ENCODE results near the gene FNDC11. TPM values are rescaled to one million over a fixed set of nuclear protein-coding genes. Genes with fewer than 3 reads are reported as not detected.

FNDC11 gene
- total and polyA plus RNA-seq, 3 experiments from 2014 or later = 0.13 to 0.26 TPM; not detected in 1

- H3K4me3 Mint-ChIP-seq = no peak overlapping the region
- ChIA-PET CTCF (no interaction called here), POLR2A (no interaction called here)
- Histone ChIP-seq H3K4me1 (ENCODE audit: insufficient read depth, low read length) (peaks cover 15% of the 10 kb centered on the region), H3K27me3 (ENCODE audit: insufficient read depth, low read length, poor library complexity, severe bottlenecking) (no peaks in the 10 kb centered on the region), H3K4me3 (ENCODE audit: low read length) (no peak overlapping the region), H3K9me3 (ENCODE audit: low read length) (no peaks in the 10 kb centered on the region), H3K36me3 (ENCODE audit: insufficient read depth, low read length) (no peaks in the 10 kb centered on the region), H3K27ac (ENCODE audit: low read depth, low read length) (no peak overlapping the region)
- peaks cover 0 to 30% (median 2%) of the 10 kb centered on the region in 3 donors for H3K36me3 Mint-ChIP-seq
- DNase-seq = no peak
- no peaks in the 10 kb centered on the region for H3K27me3 Mint-ChIP-seq
- peaks cover 9 to 16% (median 11%) of the 10 kb centered on the region in 3 donors for H3K4me1 Mint-ChIP-seq
- H3K9me3 Mint-ChIP-seq = no peaks in the 10 kb centered on the region
- no peak overlapping the region for H3K27ac Mint-ChIP-seq
Measured at GRCh38 chr20:63563225-63563935, 9.4 kb downstream of the FNDC11 start.

- no peak overlapping the region for H3K27ac Mint-ChIP-seq
- H3K36me3 ChIP-seq (ENCODE audit: insufficient read depth, low read length) = no peaks in the 10 kb centered on the region
- H3K27ac ChIP-seq (ENCODE audit: low read depth, low read length) = no peak overlapping the region
- H3K9me3 Mint-ChIP-seq = no peaks in the 10 kb centered on the region
- no peak overlapping the region for H3K4me3 ChIP-seq (ENCODE audit: low read length)
- H3K4me1 ChIP-seq (ENCODE audit: insufficient read depth, low read length) = peaks cover 24% of the 10 kb centered on the region
- peaks cover 0 to 25% (median 2%) of the 10 kb centered on the region in 3 donors for H3K36me3 Mint-ChIP-seq
- POLR2A ChIA-PET = no interaction called here
- H3K27me3 ChIP-seq (ENCODE audit: insufficient read depth, low read length, poor library complexity, severe bottlenecking) = no peaks in the 10 kb centered on the region
- CTCF ChIA-PET = no interaction called here
- peaks cover 13 to 25% (median 17%) of the 10 kb centered on the region in 3 donors for H3K4me1 Mint-ChIP-seq
- DNase-seq = no peak
- H3K4me3 Mint-ChIP-seq = no peak overlapping the region
- no peaks in the 10 kb centered on the region for H3K9me3 ChIP-seq (ENCODE audit: low read length)
- no peaks in the 10 kb centered on the region for H3K27me3 Mint-ChIP-seq
Measured at GRCh38 chr20:63564036-63564810, 10.3 kb downstream of the FNDC11 start.

- peaks cover 0 to 23% (median 2%) of the 10 kb centered on the region in 3 donors for H3K36me3 Mint-ChIP-seq
- POLR2A ChIA-PET = no interaction called here
- no peaks in the 10 kb centered on the region for H3K9me3 Mint-ChIP-seq
Measured at GRCh38 chr20:63565021-63565698, 11.2 kb downstream of the FNDC11 start.

GRCh38 chr20:63565699-63566335 lies 11.9 kb downstream of the FNDC11 start:
- Histone ChIP-seq H3K4me1 (ENCODE audit: insufficient read depth, low read length) (peaks cover 28% of the 10 kb centered on the region), H3K4me3 (ENCODE audit: low read length) (no peak overlapping the region), H3K27me3 (ENCODE audit: insufficient read depth, low read length, poor library complexity, severe bottlenecking) (no peaks in the 10 kb centered on the region), H3K27ac (ENCODE audit: low read depth, low read length) (no peak overlapping the region), H3K36me3 (ENCODE audit: insufficient read depth, low read length) (no peaks in the 10 kb centered on the region), H3K9me3 (ENCODE audit: low read length) (no peaks in the 10 kb centered on the region)
- Mint-ChIP-seq H3K4me3 (no peak overlapping the region), H3K9me3 (no peaks in the 10 kb centered on the region), H3K27ac (peak overlapping the region in 1 of 8 donors; percentile 58), H3K36me3 (peaks cover 0 to 16% (median 0%) of the 10 kb centered on the region in 3 donors), H3K4me1 (peaks cover 14 to 32% (median 17%) of the 10 kb centered on the region in 3 donors), H3K27me3 (no peaks in the 10 kb centered on the region)
- ChIA-PET CTCF (interaction anchor here (1.0 to 5.4 kb wide), 2 partner anchors 27 to 472 kb away, joined by 4 to 27 read pairs; partner anchors contain the start of gene PTK6), POLR2A (no interaction called here)
- DNase-seq = no peak

More at GRCh38 chr20:63565021-63565698, 11.2 kb downstream of the FNDC11 start:
- Mint-ChIP-seq H3K4me1 (peaks cover 14 to 32% (median 17%) of the 10 kb centered on the region in 3 donors), H3K27ac (peak overlapping the region in 1 of 8 donors; percentile 58), H3K27me3 (no peaks in the 10 kb centered on the region), H3K4me3 (no peak overlapping the region)
- H3K4me3 ChIP-seq (ENCODE audit: low read length) = no peak overlapping the region
- H3K27me3 ChIP-seq (ENCODE audit: insufficient read depth, low read length, poor library complexity, severe bottlenecking) = no peaks in the 10 kb centered on the region
- H3K27ac ChIP-seq (ENCODE audit: low read depth, low read length) = no peak overlapping the region
- peaks cover 28% of the 10 kb centered on the region for H3K4me1 ChIP-seq (ENCODE audit: insufficient read depth, low read length)
- no peak for DNase-seq
- H3K9me3 ChIP-seq (ENCODE audit: low read length) = no peaks in the 10 kb centered on the region
- CTCF ChIA-PET = interaction anchor here (5.4 kb wide), 1 partner anchor 26 kb away, joined by 27 read pairs; the partner anchor contains the start of gene PTK6
- no peaks in the 10 kb centered on the region for H3K36me3 ChIP-seq (ENCODE audit: insufficient read depth, low read length)

- Histone ChIP-seq H3K4me1 (ENCODE audit: insufficient read depth, low read length) (peaks cover 28% of the 10 kb centered on the region), H3K27me3 (ENCODE audit: insufficient read depth, low read length, poor library complexity, severe bottlenecking) (no peaks in the 10 kb centered on the region), H3K27ac (ENCODE audit: low read depth, low read length) (no peak overlapping the region), H3K36me3 (ENCODE audit: insufficient read depth, low read length) (no peaks in the 10 kb centered on the region), H3K4me3 (ENCODE audit: low read length) (no peak overlapping the region), H3K9me3 (ENCODE audit: low read length) (no peaks in the 10 kb centered on the region)
- peaks cover 0 to 12% (median 0%) of the 10 kb centered on the region in 3 donors for H3K36me3 Mint-ChIP-seq
- DNase-seq = no peak
- peak overlapping the region in 2 of 8 donors; percentile 26 to 81 for H3K27ac Mint-ChIP-seq
- H3K4me3 Mint-ChIP-seq = peak overlapping the region in 2 of 7 donors; percentile 32 to 51
- no peaks in the 10 kb centered on the region for H3K9me3 Mint-ChIP-seq
- ChIA-PET CTCF (interaction anchor here (1.0 to 5.4 kb wide), 4 partner anchors 12 to 472 kb away, joined by 3 to 27 read pairs (median 6); partner anchors contain the start of gene PTK6), POLR2A (interaction anchor here (1.1 to 1.8 kb wide), 2 partner anchors 46 to 86 kb away, joined by 3 to 9 read pairs; partner anchors contain the start of genes PPDPF and STMN3)
- peaks cover 14 to 32% (median 17%) of the 10 kb centered on the region in 3 donors for H3K4me1 Mint-ChIP-seq
- no peaks in the 10 kb centered on the region for H3K27me3 Mint-ChIP-seq
Measured at GRCh38 chr20:63566395-63567135, 12.6 kb downstream of the FNDC11 start.

- Mint-ChIP-seq H3K4me3 (peak overlapping the region in 3 of 7 donors; percentile 32 to 74 (median 51)), H3K9me3 (no peaks in the 10 kb centered on the region), H3K27me3 (no peaks in the 10 kb centered on the region), H3K4me1 (peaks cover 14 to 32% (median 17%) of the 10 kb centered on the region in 3 donors), H3K36me3 (peaks cover 0 to 9% (median 0%) of the 10 kb centered on the region in 3 donors), H3K27ac (peak overlapping the region in 3 of 8 donors; percentile 26 to 84 (median 81))
- peaks cover 28% of the 10 kb centered on the region for H3K4me1 ChIP-seq (ENCODE audit: insufficient read depth, low read length)
- no peak overlapping the region for H3K27ac ChIP-seq (ENCODE audit: low read depth, low read length)
- H3K9me3 ChIP-seq (ENCODE audit: low read length) = no peaks in the 10 kb centered on the region
- H3K36me3 ChIP-seq (ENCODE audit: insufficient read depth, low read length) = no peaks in the 10 kb centered on the region
- H3K27me3 ChIP-seq (ENCODE audit: insufficient read depth, low read length, poor library complexity, severe bottlenecking) = no peaks in the 10 kb centered on the region
- ChIA-PET POLR2A (interaction anchor here (0.8 to 2.1 kb wide), 4 partner anchors 30 to 86 kb away, joined by 3 to 9 read pairs (median 4); partner anchors contain the start of genes PPDPF, PTK6 and STMN3), CTCF (interaction anchor here (1.0 to 5.4 kb wide), 3 partner anchors 12 to 168 kb away, joined by 3 to 27 read pairs (median 7); partner anchors contain the start of gene PTK6)
- DNase-seq = no peak
- H3K4me3 ChIP-seq (ENCODE audit: low read length) = no peak overlapping the region
Measured at GRCh38 chr20:63567136-63567385, 13.1 kb downstream of the FNDC11 start.
